HG02763 (cell line): Measurements from ENCODE around the gene MAML3.

Experiments used
- ATAC-seq: cut with Tn5 transposase; IDR thresholded peaks from one replicate; pipeline ENCODE4 v1.9.1; 2021; ENCODE audit warnings: mild to moderate bottlenecking, moderate library complexity; ENCODE audit not compliant: unreplicated experiment

The MAML3 gene

GRCh38 chr4:140127422-140127821, 26.6 kb downstream of the MAML3 start:
- ATAC-seq = no peak

- ATAC-seq = no peak
These were observed 27.7 kb downstream of the MAML3 start for GRCh38 chr4:140126261-140126660.

GRCh38 chr4:140125374-140125773, 28.6 kb downstream of the MAML3 start:
- ATAC-seq = no peak

- ATAC-seq = no peak
These were observed 30.2 kb downstream of the MAML3 start for GRCh38 chr4:140123666-140124377.

GRCh38 chr4:140122891-140123290, 31.1 kb downstream of the MAML3 start:
- ATAC-seq = no peak

- no peak for ATAC-seq
These were observed 32.3 kb downstream of the MAML3 start for GRCh38 chr4:140121646-140122045.

GRCh38 chr4:140118931-140119640, 34.9 kb downstream of the MAML3 start:
- ATAC-seq = no peak

GRCh38 chr4:140117947-140118346, 36.0 kb downstream of the MAML3 start:
- ATAC-seq = no peak

GRCh38 chr4:140116442-140117104, 37.4 kb downstream of the MAML3 start:
- ATAC-seq = no peak

- peak; percentile 62 for ATAC-seq
These were observed 38.8 kb downstream of the MAML3 start for GRCh38 chr4:140115140-140115539.

- ATAC-seq = no peak
These were observed 40.3 kb downstream of the MAML3 start for GRCh38 chr4:140113653-140114052.

GRCh38 chr4:140112576-140112975, 41.4 kb downstream of the MAML3 start:
- ATAC-seq = no peak

GRCh38 chr4:140111256-140111655, 42.7 kb downstream of the MAML3 start:
- no peak for ATAC-seq

GRCh38 chr4:140110542-140111215, 43.3 kb downstream of the MAML3 start:
- no peak for ATAC-seq

- ATAC-seq = no peak
These were observed 44.2 kb downstream of the MAML3 start for GRCh38 chr4:140109737-140110136.

- ATAC-seq = no peak
These were observed 44.7 kb downstream of the MAML3 start for GRCh38 chr4:140109292-140109691.

- no peak for ATAC-seq
These were observed 45.2 kb downstream of the MAML3 start for GRCh38 chr4:140108713-140109230.

- ATAC-seq = no peak
These were observed 45.7 kb downstream of the MAML3 start for GRCh38 chr4:140108243-140108642.

GRCh38 chr4:140106289-140106844, 47.6 kb downstream of the MAML3 start:
- ATAC-seq = no peak

GRCh38 chr4:140105436-140105835, 48.5 kb downstream of the MAML3 start:
- ATAC-seq = no peak

GRCh38 chr4:140103676-140104075, 50.3 kb downstream of the MAML3 start:
- ATAC-seq = peak; percentile 60
